Non-pigmented ciliary epithelial cell (primary cell): Measurements from ENCODE around the gene ZNF516.

Experiments used
- DNase-seq: peaks from one replicate; pipeline ENCODE4 v3.0.0-alpha.2; 2010; ENCODE audit warnings: low read depth

The ZNF516 gene

GRCh38 chr18:76398896-76399612 lies 96.0 kb downstream of the ZNF516 start:
- no peak for DNase-seq

- DNase-seq = no peak
Observed at GRCh38 chr18:76398295-76398694, 96.7 kb downstream of the ZNF516 start.

- no peak for DNase-seq
Observed at GRCh38 chr18:76397631-76398030, 97.4 kb downstream of the ZNF516 start.

GRCh38 chr18:76396792-76397191 lies 98.2 kb downstream of the ZNF516 start:
- no peak for DNase-seq

GRCh38 chr18:76395609-76396008 lies 99.4 kb downstream of the ZNF516 start:
- DNase-seq = no peak

- DNase-seq = no peak
Observed at GRCh38 chr18:76394780-76395476, 100.1 kb downstream of the ZNF516 start.

- DNase-seq = no peak
Observed at GRCh38 chr18:76392349-76392748, 102.7 kb downstream of the ZNF516 start.

GRCh38 chr18:76391746-76392145 lies 103.3 kb downstream of the ZNF516 start:
- DNase-seq = no peak

GRCh38 chr18:76391038-76391437 lies 104.0 kb downstream of the ZNF516 start:
- DNase-seq = no peak

- no peak for DNase-seq
Observed at GRCh38 chr18:76390452-76391035, 104.5 kb downstream of the ZNF516 start.

GRCh38 chr18:76389716-76390115 lies 105.3 kb downstream of the ZNF516 start:
- no peak for DNase-seq

- DNase-seq = no peak
Observed at GRCh38 chr18:76388891-76389423, 106.1 kb downstream of the ZNF516 start.

- no peak for DNase-seq
Observed at GRCh38 chr18:76388261-76388660, 106.8 kb downstream of the ZNF516 start.

- no peak for DNase-seq
Observed at GRCh38 chr18:76387608-76388007, 107.4 kb downstream of the ZNF516 start.

- no peak for DNase-seq
Observed at GRCh38 chr18:76386886-76387285, 108.2 kb downstream of the ZNF516 start.

GRCh38 chr18:76386071-76386470 lies 109.0 kb downstream of the ZNF516 start:
- no peak for DNase-seq

GRCh38 chr18:76385681-76385975 lies 109.4 kb downstream of the ZNF516 start:
- no peak for DNase-seq

GRCh38 chr18:76384861-76385680 lies 110.0 kb downstream of the ZNF516 start:
- no peak for DNase-seq

- DNase-seq = no peak
Observed at GRCh38 chr18:76384114-76384790, 110.8 kb downstream of the ZNF516 start.

GRCh38 chr18:76383636-76384035 lies 111.4 kb downstream of the ZNF516 start:
- DNase-seq = no peak

- DNase-seq = no peak
Observed at GRCh38 chr18:76382275-76382674, 112.8 kb downstream of the ZNF516 start.
